SK-N-MC (cell line): ENCODE results near the gene ARHGAP33.

Experiments used
- FOXP2 ChIP-seq: optimal IDR thresholded peaks from 2 replicates; pipeline ENCODE3; 2011; ENCODE audit warnings: mild to moderate bottlenecking, moderate library complexity; ENCODE audit not compliant: insufficient read depth; ENCODE audit errors: extremely low read length, control extremely low read depth
- POLR2AphosphoS5 ChIP-seq: IDR thresholded peaks from 2 replicates; pipeline ENCODE4 v1.6.1; 2012; ENCODE audit warnings: mild to moderate bottlenecking, low read depth, low read length, borderline replicate concordance

- no peak for TF ChIP-seq FOXP2
- no peak for TF ChIP-seq POLR2AphosphoS5
Measured at GRCh38 chr19:35789195-35789977, 14.0 kb downstream of the ARHGAP33 start.
